ENCODE data around the gene NSDHL. TPM values are rescaled to one million over a fixed set of nuclear protein-coding genes. Genes with fewer than 3 reads are reported as not detected.

Gene NSDHL
- total RNA-seq, 1 donor from 2014 or later, result 15.2 TPM

- Histone ChIP-seq H3K4me3 (no peak overlapping the region), H3K36me3 (peaks cover 0 to 13% of the 10 kb centered on the region in 2 donors), H3K4me1 (no peaks in the 10 kb centered on the region), H3K9me3 (no peaks in the 10 kb centered on the region), H3K27me3 (no peaks in the 10 kb centered on the region), H3K27ac (no peak overlapping the region)
- intact Hi-C loops (cut with DNase I), result no loop called here
- TF ChIP-seq POLR2A (IDR thresholded peaks at IDR 0.05) (no peak), POLR2AphosphoS5 (IDR thresholded peaks at IDR 0.05; ENCODE audit: insufficient read depth in 1 of 2, low read depth in 1 of 2) (no peak), CTCF (IDR thresholded peaks at IDR 0.05) (no peak)
- DNase-seq (ENCODE audit: extremely low spot score in 2 of 2), result no peak
Measured at GRCh38 chrX:152869972-152870371, 39.1 kb downstream of the NSDHL start.

- Histone ChIP-seq H3K4me1 (no peaks in the 10 kb centered on the region), H3K27me3 (no peaks in the 10 kb centered on the region), H3K4me3 (no peak overlapping the region), H3K27ac (no peak overlapping the region), H3K36me3 (peaks cover 0 to 13% of the 10 kb centered on the region in 2 donors), H3K9me3 (no peaks in the 10 kb centered on the region)
- TF ChIP-seq CTCF (IDR thresholded peaks at IDR 0.05) (no peak), POLR2A (IDR thresholded peaks at IDR 0.05) (no peak), POLR2AphosphoS5 (IDR thresholded peaks at IDR 0.05; ENCODE audit: insufficient read depth in 1 of 2, low read depth in 1 of 2) (no peak)
- intact Hi-C loops (cut with DNase I), result no loop called here
- DNase-seq (ENCODE audit: extremely low spot score in 2 of 2), result no peak
Measured at GRCh38 chrX:152871260-152871659, 40.4 kb downstream of the NSDHL start.

GRCh38 chrX:152872522-152872921, 41.7 kb downstream of the NSDHL start:
- no peak overlapping the region for H3K27ac ChIP-seq
- TF ChIP-seq POLR2A (IDR thresholded peaks at IDR 0.05), result no peak
- TF ChIP-seq POLR2AphosphoS5 (IDR thresholded peaks at IDR 0.05; ENCODE audit: insufficient read depth in 1 of 2, low read depth in 1 of 2), result no peak
- TF ChIP-seq CTCF (IDR thresholded peaks at IDR 0.05), result no peak
- no peak overlapping the region for H3K4me3 ChIP-seq
- no peaks in the 10 kb centered on the region for H3K4me1 ChIP-seq
- intact Hi-C loops (cut with DNase I), result no loop called here
- no peaks in the 10 kb centered on the region for H3K27me3 ChIP-seq
- H3K9me3 ChIP-seq, result no peaks in the 10 kb centered on the region
- peaks cover 0 to 9% of the 10 kb centered on the region in 2 donors for H3K36me3 ChIP-seq
- DNase-seq (ENCODE audit: extremely low spot score in 2 of 2), result no peak

- H3K36me3 ChIP-seq, result peaks cover 0 to 4% of the 10 kb centered on the region in 2 donors
Measured at GRCh38 chrX:152873361-152873760, 42.5 kb downstream of the NSDHL start.

More at GRCh38 chrX:152873361-152873760, 42.5 kb downstream of the NSDHL start:
- Histone ChIP-seq H3K9me3 (no peaks in the 10 kb centered on the region), H3K27me3 (no peaks in the 10 kb centered on the region), H3K4me3 (no peak overlapping the region), H3K27ac (no peak overlapping the region), H3K4me1 (no peaks in the 10 kb centered on the region)
- intact Hi-C loops (cut with DNase I), result no loop called here
- TF ChIP-seq POLR2A (IDR thresholded peaks at IDR 0.05) (no peak), CTCF (IDR thresholded peaks at IDR 0.05) (no peak), POLR2AphosphoS5 (IDR thresholded peaks at IDR 0.05; ENCODE audit: insufficient read depth in 1 of 2, low read depth in 1 of 2) (no peak)
- no peak for DNase-seq (ENCODE audit: extremely low spot score in 2 of 2)

All from vagina (tissue), 2 donors.